Measurements from ENCODE around the gene CACNA1E.

The CACNA1E gene

DNA sequence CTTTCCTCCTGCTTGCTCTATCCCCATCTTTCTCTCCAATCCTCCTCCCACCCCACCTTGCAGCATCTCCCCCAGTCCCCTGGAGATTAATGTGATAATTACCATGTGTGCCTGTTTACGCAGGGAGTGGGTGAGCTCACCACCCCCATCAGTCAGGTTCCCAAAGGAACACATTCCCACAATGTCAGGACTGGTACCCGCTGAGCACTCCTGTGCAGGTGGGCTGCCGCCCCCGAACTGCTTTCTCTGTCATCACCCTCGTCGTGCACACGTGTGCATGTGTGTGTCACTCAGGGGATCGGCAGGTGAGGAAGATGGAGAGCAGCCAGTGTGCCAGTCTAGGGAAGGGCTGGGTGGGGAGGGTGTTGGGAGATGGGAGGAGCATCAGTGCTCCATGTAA lies 163.4 kb downstream of the CACNA1E start:
- Histone ChIP-seq H3K27me3 (no peaks in the 10 kb centered on the region), H4K20me1 (no peaks in the 10 kb centered on the region), H3K9me3 (no peaks in the 10 kb centered on the region), H3K36me3 (no peaks in the 10 kb centered on the region), H3K27ac (no peak overlapping the region), H3K4me1 (no peaks in the 10 kb centered on the region), H3K4me3 (no peak overlapping the region), H3K4me2 (no peak overlapping the region), H3K9ac (no peak overlapping the region)
- TF ChIP-seq Cebpa-rat (IDR thresholded peaks at IDR 0.05), result no peak

DNA sequence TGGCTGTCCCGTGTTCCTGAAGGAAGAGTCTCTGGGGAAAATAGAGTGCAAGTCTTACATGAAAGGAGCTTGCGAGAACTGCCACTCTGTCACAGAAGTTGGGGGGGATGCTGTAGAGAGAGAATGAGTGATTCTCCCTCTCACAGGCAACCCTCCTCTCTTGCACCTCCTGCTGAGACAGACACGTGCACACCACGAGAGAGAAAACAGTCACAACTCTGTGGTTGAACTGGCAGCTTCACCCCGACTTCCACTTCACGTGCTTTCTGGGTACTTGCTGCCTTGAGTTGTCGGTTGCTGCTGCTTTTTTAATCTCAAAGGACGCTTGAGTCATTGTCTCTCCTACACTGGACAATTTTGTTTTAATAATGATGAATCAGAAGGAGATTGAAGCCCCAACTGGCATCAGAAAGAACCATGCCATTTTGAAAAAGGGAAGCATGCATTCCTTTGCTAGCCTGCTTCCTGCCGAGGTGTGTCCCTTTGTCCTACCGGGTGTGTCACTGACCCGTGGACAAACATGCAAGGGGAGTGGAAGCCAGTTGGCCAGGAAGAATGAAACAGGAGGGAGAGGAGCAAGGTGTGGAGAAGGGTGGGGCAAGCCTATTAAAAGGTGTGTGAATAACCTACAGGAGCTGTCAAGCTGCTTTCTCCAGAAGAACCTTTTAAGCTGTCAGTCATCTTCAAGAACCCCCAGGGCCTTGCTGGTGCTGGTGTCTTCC lies 164.2 kb downstream of the CACNA1E start:
- no peak overlapping the region for H3K4me2 ChIP-seq
- no peaks in the 10 kb centered on the region for H3K4me1 ChIP-seq
- no peak overlapping the region for H3K4me3 ChIP-seq
- H3K9me3 ChIP-seq, result no peaks in the 10 kb centered on the region
- no peaks in the 10 kb centered on the region for H4K20me1 ChIP-seq
- no peak for TF ChIP-seq Cebpa-rat (IDR thresholded peaks at IDR 0.05)
- H3K36me3 ChIP-seq, result no peaks in the 10 kb centered on the region
- H3K9ac ChIP-seq, result no peak overlapping the region
- no peaks in the 10 kb centered on the region for H3K27me3 ChIP-seq
- no peak overlapping the region for H3K27ac ChIP-seq

DNA sequence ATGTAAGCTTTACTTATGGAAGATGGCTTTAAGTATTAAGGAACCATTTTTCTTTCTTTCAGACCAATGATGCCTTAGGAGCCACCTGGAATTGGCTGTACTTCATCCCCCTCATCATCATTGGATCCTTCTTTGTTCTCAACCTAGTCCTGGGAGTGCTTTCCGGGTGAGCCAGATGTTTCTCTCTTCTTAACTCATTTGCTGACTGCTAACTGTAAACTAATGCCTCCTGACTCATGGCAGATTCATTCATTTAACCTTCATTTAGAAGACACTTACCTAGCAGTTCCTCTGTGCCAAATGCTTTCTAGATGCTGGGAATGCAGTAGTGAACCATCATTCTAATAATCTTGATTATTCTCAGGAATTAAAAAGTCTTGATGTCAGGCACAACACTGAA lies 168.0 kb downstream of the CACNA1E start:
- H3K4me1 ChIP-seq, result no peaks in the 10 kb centered on the region

DNA sequence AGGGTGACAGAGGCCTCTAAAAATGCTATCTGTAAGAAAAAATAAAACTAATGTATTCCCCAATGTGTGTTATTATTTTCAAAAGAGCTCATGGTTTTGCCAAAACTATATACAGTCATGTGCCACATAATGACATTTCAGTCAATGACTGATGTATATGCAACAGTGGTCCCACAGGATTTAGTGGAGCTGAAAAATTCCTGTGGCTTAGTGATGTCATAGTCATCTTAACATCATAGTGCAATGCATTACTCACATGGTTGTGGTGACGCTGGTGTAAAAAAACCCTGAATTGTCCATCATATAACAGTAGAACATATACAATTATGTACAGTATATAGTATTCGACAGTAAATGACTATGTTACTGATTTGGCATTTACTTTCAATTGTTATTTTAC lies 172.4 kb downstream of the CACNA1E start:
- Histone ChIP-seq H3K9ac (no peak overlapping the region), H3K4me2 (no peak overlapping the region), H3K4me3 (no peak overlapping the region), H3K4me1 (peaks cover 7% of the 10 kb centered on the region; the same call in 1 of the 2 replicates), H3K27ac (no peak overlapping the region), H4K20me1 (no peaks in the 10 kb centered on the region), H3K9me3 (no peaks in the 10 kb centered on the region), H3K27me3 (no peaks in the 10 kb centered on the region), H3K36me3 (no peaks in the 10 kb centered on the region)
- TF ChIP-seq Cebpa-rat (IDR thresholded peaks at IDR 0.05), result no peak

More for the DNA sequence above, 168.0 kb downstream of the CACNA1E start:
- no peak for TF ChIP-seq Cebpa-rat (IDR thresholded peaks at IDR 0.05)
- H3K4me3 ChIP-seq, result no peak overlapping the region
- no peaks in the 10 kb centered on the region for H3K36me3 ChIP-seq
- H3K27me3 ChIP-seq, result no peaks in the 10 kb centered on the region
- H3K27ac ChIP-seq, result no peak overlapping the region
- H3K9me3 ChIP-seq, result no peaks in the 10 kb centered on the region
- H3K9ac ChIP-seq, result no peak overlapping the region
- H3K4me2 ChIP-seq, result no peak overlapping the region
- H4K20me1 ChIP-seq, result no peaks in the 10 kb centered on the region

DNA sequence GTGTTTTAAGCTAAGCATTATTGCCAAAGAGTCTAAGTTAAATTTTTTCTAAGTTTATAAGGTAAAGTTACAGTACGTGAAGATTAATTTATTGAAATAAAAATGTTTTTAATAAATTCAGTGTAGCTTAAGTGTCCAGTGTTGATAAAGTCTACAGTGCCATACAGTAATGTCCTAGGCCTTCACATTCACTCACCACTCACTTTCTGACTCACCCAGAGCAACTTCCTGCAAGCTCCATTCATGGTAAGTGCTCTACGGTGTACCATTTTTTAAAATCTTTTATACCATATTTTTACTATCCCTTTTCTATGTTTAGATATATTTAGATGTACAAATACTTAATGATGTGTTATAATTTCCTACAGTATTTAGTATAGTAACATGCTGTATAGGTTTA lies 173.2 kb downstream of the CACNA1E start:
- Histone ChIP-seq H4K20me1 (no peaks in the 10 kb centered on the region), H3K4me2 (no peak overlapping the region)

DNA sequence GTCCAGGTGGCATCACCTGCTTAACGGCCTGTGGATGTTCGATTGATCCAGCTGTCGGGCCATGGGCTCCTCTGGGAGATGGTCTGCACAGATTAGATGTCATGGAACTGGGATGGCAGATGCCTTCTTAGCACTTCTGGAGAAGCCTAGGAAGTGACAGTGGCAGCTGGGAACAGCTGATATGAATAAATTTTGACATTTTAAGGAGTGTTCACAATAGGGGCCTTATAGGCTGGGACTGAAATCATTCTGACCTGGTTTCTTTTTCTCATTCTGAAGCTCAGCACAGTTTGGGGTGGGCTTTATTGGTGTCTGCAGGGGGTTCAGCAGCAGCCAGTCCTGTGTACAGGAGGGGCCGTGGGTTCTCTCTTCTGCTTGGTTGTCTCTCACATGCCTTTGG lies 175.3 kb downstream of the CACNA1E start:
- Histone ChIP-seq H3K36me3 (no peaks in the 10 kb centered on the region), H3K4me3 (no peak overlapping the region), H3K27me3 (no peaks in the 10 kb centered on the region), H3K9ac (no peak overlapping the region), H3K9me3 (no peaks in the 10 kb centered on the region; the same call in 1 of the 2 replicates), H3K27ac (no peak overlapping the region), H4K20me1 (no peaks in the 10 kb centered on the region), H3K4me2 (no peak overlapping the region), H3K4me1 (peaks cover 7% of the 10 kb centered on the region; the same call in 1 of the 2 replicates)
- no peak for TF ChIP-seq Cebpa-rat (IDR thresholded peaks at IDR 0.05)

More for the DNA sequence above, 173.2 kb downstream of the CACNA1E start:
- H3K9ac ChIP-seq, result no peak overlapping the region
- no peaks in the 10 kb centered on the region; the same call in 1 of the 2 replicates for H3K9me3 ChIP-seq
- no peak for TF ChIP-seq Cebpa-rat (IDR thresholded peaks at IDR 0.05)
- peaks cover 7% of the 10 kb centered on the region; the same call in 1 of the 2 replicates for H3K4me1 ChIP-seq
- H3K27ac ChIP-seq, result no peak overlapping the region
- no peaks in the 10 kb centered on the region for H3K36me3 ChIP-seq
- H3K27me3 ChIP-seq, result no peaks in the 10 kb centered on the region
- no peak overlapping the region for H3K4me3 ChIP-seq

DNA sequence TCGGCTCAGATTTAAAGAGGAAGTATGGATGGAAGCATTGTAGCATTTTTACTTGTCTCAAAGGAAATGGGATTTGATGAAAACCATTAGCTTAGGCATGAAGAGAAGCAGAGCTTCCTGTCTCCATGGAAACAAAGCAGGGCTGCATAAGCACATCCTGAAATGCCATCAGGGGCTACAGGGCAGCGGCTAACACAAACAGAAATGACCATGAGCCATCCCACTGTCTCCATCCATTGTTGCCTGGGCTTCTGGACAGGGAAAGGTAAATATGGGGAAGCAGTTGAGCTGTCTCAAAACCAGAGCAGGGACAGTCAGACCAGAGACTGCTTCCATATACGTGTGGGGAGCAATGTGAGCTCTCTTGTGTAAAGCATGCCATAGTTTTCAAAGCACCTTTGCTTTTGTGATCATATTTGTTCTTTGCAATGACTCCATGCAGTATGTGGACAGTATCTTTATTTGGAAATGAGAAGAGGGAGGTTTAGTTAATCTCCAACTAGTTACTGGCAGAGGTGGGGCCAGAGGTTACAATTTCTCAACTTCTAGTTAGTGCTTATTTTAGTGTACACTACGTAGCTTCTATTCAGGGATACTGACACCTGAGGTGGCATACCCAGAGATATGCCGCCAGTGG lies 176.1 kb downstream of the CACNA1E start:
- no peak overlapping the region for H3K27ac ChIP-seq
- no peaks in the 10 kb centered on the region for H4K20me1 ChIP-seq
- no peak overlapping the region for H3K4me3 ChIP-seq
- H3K4me1 ChIP-seq, result peaks cover 7% of the 10 kb centered on the region; the same call in 1 of the 2 replicates
- no peak overlapping the region for H3K9ac ChIP-seq
- no peaks in the 10 kb centered on the region; the same call in 1 of the 2 replicates for H3K9me3 ChIP-seq
- H3K36me3 ChIP-seq, result no peaks in the 10 kb centered on the region
- no peak for TF ChIP-seq Cebpa-rat (IDR thresholded peaks at IDR 0.05)
- peak overlapping the region; percentile 23; the same call in 1 of the 2 replicates for H3K4me2 ChIP-seq
- H3K27me3 ChIP-seq, result no peaks in the 10 kb centered on the region

DNA sequence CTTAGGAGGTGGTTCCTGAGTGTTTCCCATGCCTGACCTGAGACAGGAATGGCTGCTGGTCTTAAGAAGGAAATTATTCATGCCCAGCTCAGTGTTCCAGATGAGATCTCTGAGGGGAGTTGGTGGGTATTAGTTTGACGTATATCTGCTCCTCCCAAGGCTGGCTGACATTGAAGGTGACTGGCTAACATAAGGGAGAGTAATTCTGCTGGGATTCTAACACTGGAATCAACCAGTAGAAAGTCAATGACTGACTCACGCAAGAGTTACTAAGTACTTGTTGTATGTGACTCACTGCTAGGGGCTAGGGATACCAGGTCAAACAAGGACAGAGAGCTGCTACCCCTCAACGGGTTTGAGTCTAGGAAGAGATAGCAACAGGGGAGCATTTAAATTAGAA lies 177.3 kb downstream of the CACNA1E start:
- H3K4me1 ChIP-seq, result peaks cover 7% of the 10 kb centered on the region; the same call in 1 of the 2 replicates
- no peaks in the 10 kb centered on the region for H4K20me1 ChIP-seq
- H3K4me2 ChIP-seq, result no peak overlapping the region
- H3K36me3 ChIP-seq, result no peaks in the 10 kb centered on the region
- H3K27ac ChIP-seq, result no peak overlapping the region
- no peaks in the 10 kb centered on the region; the same call in 1 of the 2 replicates for H3K9me3 ChIP-seq
- no peak for TF ChIP-seq Cebpa-rat (IDR thresholded peaks at IDR 0.05)
- H3K27me3 ChIP-seq, result no peaks in the 10 kb centered on the region
- H3K9ac ChIP-seq, result no peak overlapping the region
- no peak overlapping the region for H3K4me3 ChIP-seq

DNA sequence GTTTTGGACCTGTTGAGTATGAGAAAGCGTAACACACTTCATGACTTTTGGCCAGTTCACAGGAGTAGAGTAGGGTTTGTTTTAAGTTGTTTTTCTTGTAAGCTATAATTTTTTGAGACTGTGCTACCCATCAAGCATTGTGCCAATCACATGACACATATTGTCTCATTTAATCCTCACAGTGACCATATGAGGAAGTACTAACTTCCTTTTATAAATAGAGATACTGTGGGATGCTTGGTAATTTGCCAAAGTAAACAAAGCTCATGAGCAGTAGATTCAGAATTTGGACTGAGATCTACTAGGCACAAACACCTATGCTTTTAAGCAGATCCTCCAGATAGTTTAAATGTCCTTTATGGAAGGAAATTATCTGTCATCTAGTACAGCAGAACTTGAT lies 178.3 kb downstream of the CACNA1E start:
- no peaks in the 10 kb centered on the region for H4K20me1 ChIP-seq
- TF ChIP-seq Cebpa-rat (IDR thresholded peaks at IDR 0.05), result no peak
- peaks cover 7% of the 10 kb centered on the region; the same call in 1 of the 2 replicates for H3K4me1 ChIP-seq
- H3K4me3 ChIP-seq, result no peak overlapping the region
- H3K36me3 ChIP-seq, result no peaks in the 10 kb centered on the region
- H3K9ac ChIP-seq, result no peak overlapping the region
- no peak overlapping the region for H3K4me2 ChIP-seq
- H3K27ac ChIP-seq, result no peak overlapping the region
- H3K27me3 ChIP-seq, result no peaks in the 10 kb centered on the region
- no peaks in the 10 kb centered on the region; the same call in 1 of the 2 replicates for H3K9me3 ChIP-seq

DNA sequence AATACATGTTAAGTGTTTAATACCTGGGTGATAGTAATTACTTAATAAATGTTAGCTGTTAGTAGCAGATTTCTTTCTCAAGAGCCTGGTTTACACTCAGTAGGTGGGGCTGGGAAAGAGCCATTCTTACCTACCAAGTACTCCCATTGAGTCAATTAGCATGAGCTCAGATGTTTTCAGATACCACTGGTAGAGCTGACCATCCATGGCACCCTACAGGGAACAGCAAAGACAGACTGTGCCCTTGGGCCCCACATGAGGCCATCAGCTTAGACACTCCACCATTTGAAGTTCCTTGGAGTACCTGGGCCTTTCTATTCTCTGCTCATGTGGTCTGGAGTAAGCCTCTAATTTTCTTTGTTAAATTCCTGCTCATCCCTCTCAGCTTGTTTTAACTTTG lies 179.3 kb downstream of the CACNA1E start:
- Histone ChIP-seq H3K9me3 (no peaks in the 10 kb centered on the region; the same call in 1 of the 2 replicates), H3K4me2 (no peak overlapping the region), H4K20me1 (no peaks in the 10 kb centered on the region), H3K36me3 (no peaks in the 10 kb centered on the region), H3K4me1 (peaks cover 7% of the 10 kb centered on the region; the same call in 1 of the 2 replicates), H3K27ac (no peak overlapping the region), H3K4me3 (no peak overlapping the region), H3K9ac (no peak overlapping the region), H3K27me3 (no peaks in the 10 kb centered on the region)
- TF ChIP-seq Cebpa-rat (IDR thresholded peaks at IDR 0.05), result no peak
